ENCODE results near the gene TREML4. TPM values are rescaled to one million over a fixed set of nuclear protein-coding genes. Genes with fewer than 3 reads are reported as not detected.

TREML4 gene
- total and polyA plus RNA-seq, 9 of the 15 experiments (the other 6 are each of a cell fraction or from before 2014, with no cell fraction given) = not detected

- TF ChIP-seq SLC30A9 (CRISPR knock-in tag; IDR thresholded peaks at IDR 0.05) (no peak), ZBTB5 (IDR thresholded peaks at IDR 0.05) (no peak), RUNX1 (IDR thresholded peaks at IDR 0.05; ENCODE audit: low read depth) (no peak), BRF1 (IDR thresholded peaks at IDR 0.05; ENCODE audit: borderline replicate concordance, extremely low read depth, insufficient read length) (no peak), ZNF134 (CRISPR knock-in tag; conservative IDR thresholded peaks at IDR 0.05) (no peak), MCM5 (IDR thresholded peaks at IDR 0.05; ENCODE audit: low read depth) (no peak), NR2C1 (IDR thresholded peaks at IDR 0.05) (no peak), NR2C1 (tag; IDR thresholded peaks at IDR 0.05) (no peak), YY1 (IDR thresholded peaks at IDR 0.05; ENCODE audit: borderline replicate concordance in 1 of 3, control insufficient read depth in 1 of 3, extremely low read depth in 1 of 3, insufficient read depth in 3 of 3, insufficient read length in 1 of 3, insufficient replicate concordance in 2 of 3, low read depth in 1 of 3, low read length in 2 of 3) (no peak), NR2F6 (CRISPR knock-in tag; IDR thresholded peaks at IDR 0.05) (no peak), CREBBP (IDR thresholded peaks at IDR 0.05; ENCODE audit: low read depth, low read length) (no peak), ZNF639 (CRISPR knock-in tag; conservative IDR thresholded peaks at IDR 0.05 in 1 of 2, IDR thresholded peaks at IDR 0.05 in 1 of 2) (no peak), GTF3C2 (IDR thresholded peaks at IDR 0.05; ENCODE audit: borderline replicate concordance, extremely low read depth, insufficient read length) (no peak), NUFIP1 (IDR thresholded peaks at IDR 0.05; ENCODE audit: partially characterized antibody) (no peak), PTRF (tag; IDR thresholded peaks at IDR 0.05) (no peak), CREB1 (IDR thresholded peaks at IDR 0.05) (no peak), CREB1 (CRISPR knock-in tag; IDR thresholded peaks at IDR 0.05) (no peak), KDM1A (IDR thresholded peaks at IDR 0.05) (no peak), BCL6 (CRISPR knock-in tag; IDR thresholded peaks at IDR 0.05) (no peak), TCF7 (IDR thresholded peaks at IDR 0.05; ENCODE audit: borderline replicate concordance) (no peak), ZNF668 (CRISPR knock-in tag; IDR thresholded peaks at IDR 0.05) (no peak), ZNF354B (CRISPR knock-in tag; IDR thresholded peaks at IDR 0.05) (no peak), KAT2B (IDR thresholded peaks at IDR 0.05; ENCODE audit: low read depth, low read length) (no peak)
Measured at GRCh38 chr6:41228616-41229015, 467 bp downstream of the TREML4 start (continued).
